Parathyroid adenoma (tissue), 2 donors: ENCODE measurements around the gene NTN5.
"Not testable (repeated sequence)": the region's sequence is repeated elsewhere in the genome, so short reads cannot be mapped to it uniquely, and the experiment has no call there.

Source experiments
- H2AFZ ChIP-seq: fragments of 300-600 bp; sonication (generic); one replicate; pipeline ENCODE4 v1.7.0; 2017; ENCODE audit warnings: antibody characterized with exemption, mild to moderate bottlenecking
- H3K27ac ChIP-seq: fragments of 300-600 bp; sonication (generic); one replicate; pipeline ENCODE4 v1.7.0; 2017
- H3K27me3 ChIP-seq: fragments of 300-600 bp; sonication (generic); one replicate; pipeline ENCODE4 v1.7.0; 2017; ENCODE audit warnings: low read length; ENCODE audit not compliant: control insufficient read depth, insufficient read depth
- H3K36me3 ChIP-seq: fragments of 300-600 bp; sonication (generic); one replicate; pipeline ENCODE4 v1.7.0; 2017; ENCODE audit warnings: low read length; ENCODE audit not compliant: control insufficient read depth, insufficient read depth
- H3K4me1 ChIP-seq: fragments of 300-600 bp; sonication (generic); one replicate; pipeline ENCODE4 v1.7.0; 2017; ENCODE audit warnings: control low read depth
- H3K4me2 ChIP-seq: fragments of 300-600 bp; sonication (generic); one replicate; pipeline ENCODE4 v1.7.0; 2017; ENCODE audit warnings: low read length
- H3K4me3 ChIP-seq: fragments of 300-600 bp; sonication (generic); one replicate; pipeline ENCODE4 v1.7.0; 2017; ENCODE audit warnings: low read depth, low read length
- H3K79me2 ChIP-seq: fragments of 300-600 bp; sonication (generic); one replicate; pipeline ENCODE4 v1.7.0; 2017; ENCODE audit warnings: control low read depth
- H3K9ac ChIP-seq: fragments of 300-600 bp; sonication (generic); one replicate; pipeline ENCODE4 v1.7.0; 2017; ENCODE audit warnings: mild to moderate bottlenecking
- H3K9me3 ChIP-seq: fragments of 300-600 bp; sonication (generic); one replicate; pipeline ENCODE4 v1.7.0; 2017; ENCODE audit warnings: low read length; ENCODE audit not compliant: control insufficient read depth
- TF ChIP-seq, protein P1 (sequence below): fragments of 300-600 bp; sonication (generic); IDR thresholded peaks from one replicate; pipeline ENCODE4 v1.7.0; 2017; ENCODE audit warnings: antibody characterized with exemption, mild to moderate bottlenecking
- donor health status: primary hyperparathyroidism.

Gene NTN5

DNA sequence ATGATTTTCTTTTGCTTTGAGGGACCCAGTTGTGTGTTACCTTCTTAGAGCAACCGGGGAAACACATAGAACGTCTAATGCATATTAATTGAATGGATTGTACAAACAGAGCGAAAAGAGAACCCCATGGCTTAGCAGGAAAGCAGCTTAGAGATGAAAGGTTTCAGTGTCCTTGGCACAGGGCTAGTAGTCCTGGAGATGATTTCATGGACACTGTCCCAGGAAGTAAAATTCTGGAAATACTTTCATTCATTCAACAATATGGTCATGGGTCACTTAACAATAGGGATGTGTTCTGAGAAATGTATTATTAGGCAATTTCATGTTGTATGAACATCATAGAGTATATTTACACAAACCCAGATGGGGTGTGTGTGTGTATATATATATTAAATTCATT, 13.3 kb upstream of the NTN5 start:
- no peak overlapping the region for H3K4me3 ChIP-seq
- H3K27me3 ChIP-seq = no peaks in the 10 kb centered on the region
- TF ChIP-seq, protein P1, sequence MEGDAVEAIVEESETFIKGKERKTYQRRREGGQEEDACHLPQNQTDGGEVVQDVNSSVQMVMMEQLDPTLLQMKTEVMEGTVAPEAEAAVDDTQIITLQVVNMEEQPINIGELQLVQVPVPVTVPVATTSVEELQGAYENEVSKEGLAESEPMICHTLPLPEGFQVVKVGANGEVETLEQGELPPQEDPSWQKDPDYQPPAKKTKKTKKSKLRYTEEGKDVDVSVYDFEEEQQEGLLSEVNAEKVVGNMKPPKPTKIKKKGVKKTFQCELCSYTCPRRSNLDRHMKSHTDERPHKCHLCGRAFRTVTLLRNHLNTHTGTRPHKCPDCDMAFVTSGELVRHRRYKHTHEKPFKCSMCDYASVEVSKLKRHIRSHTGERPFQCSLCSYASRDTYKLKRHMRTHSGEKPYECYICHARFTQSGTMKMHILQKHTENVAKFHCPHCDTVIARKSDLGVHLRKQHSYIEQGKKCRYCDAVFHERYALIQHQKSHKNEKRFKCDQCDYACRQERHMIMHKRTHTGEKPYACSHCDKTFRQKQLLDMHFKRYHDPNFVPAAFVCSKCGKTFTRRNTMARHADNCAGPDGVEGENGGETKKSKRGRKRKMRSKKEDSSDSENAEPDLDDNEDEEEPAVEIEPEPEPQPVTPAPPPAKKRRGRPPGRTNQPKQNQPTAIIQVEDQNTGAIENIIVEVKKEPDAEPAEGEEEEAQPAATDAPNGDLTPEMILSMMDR = no peak
- no peaks in the 10 kb centered on the region for H3K4me1 ChIP-seq
- no peak overlapping the region for H3K9ac ChIP-seq
- H2AFZ ChIP-seq = no peak overlapping the region
- no peak overlapping the region for H3K27ac ChIP-seq
- H3K36me3 ChIP-seq = no peaks in the 10 kb centered on the region
- no peaks in the 10 kb centered on the region for H3K79me2 ChIP-seq
- H3K9me3 ChIP-seq = no peaks in the 10 kb centered on the region
- no peak overlapping the region for H3K4me2 ChIP-seq

DNA sequence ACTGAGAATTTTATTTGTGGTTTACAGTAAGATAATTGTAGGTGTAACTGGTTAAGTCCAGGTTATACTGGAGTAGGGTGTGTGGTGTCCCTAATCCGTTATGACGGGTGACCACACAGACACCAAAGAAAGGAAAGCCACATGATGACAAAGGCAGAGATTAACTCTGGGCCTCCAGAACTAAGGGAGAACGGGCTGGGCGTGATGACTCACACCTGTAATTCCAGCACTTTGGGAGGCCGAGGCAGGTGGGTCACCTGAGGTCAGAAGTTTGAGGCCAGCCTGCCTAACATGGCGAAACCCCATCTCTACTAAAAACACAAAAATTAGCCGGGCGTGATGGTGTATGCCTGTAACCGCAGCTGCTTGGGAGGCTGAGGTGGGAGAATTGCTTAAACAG, 12.8 kb upstream of the NTN5 start:
- Histone ChIP-seq H3K36me3 (no peaks in the 10 kb centered on the region), H2AFZ (no peak overlapping the region), H3K4me2 (no peak overlapping the region), H3K79me2 (no peaks in the 10 kb centered on the region), H3K4me1 (no peaks in the 10 kb centered on the region), H3K27ac (no peak overlapping the region), H3K9me3 (no peaks in the 10 kb centered on the region), H3K4me3 (no peak overlapping the region), H3K9ac (no peak overlapping the region), H3K27me3 (no peaks in the 10 kb centered on the region)
- TF ChIP-seq, protein P1 = no peak

DNA sequence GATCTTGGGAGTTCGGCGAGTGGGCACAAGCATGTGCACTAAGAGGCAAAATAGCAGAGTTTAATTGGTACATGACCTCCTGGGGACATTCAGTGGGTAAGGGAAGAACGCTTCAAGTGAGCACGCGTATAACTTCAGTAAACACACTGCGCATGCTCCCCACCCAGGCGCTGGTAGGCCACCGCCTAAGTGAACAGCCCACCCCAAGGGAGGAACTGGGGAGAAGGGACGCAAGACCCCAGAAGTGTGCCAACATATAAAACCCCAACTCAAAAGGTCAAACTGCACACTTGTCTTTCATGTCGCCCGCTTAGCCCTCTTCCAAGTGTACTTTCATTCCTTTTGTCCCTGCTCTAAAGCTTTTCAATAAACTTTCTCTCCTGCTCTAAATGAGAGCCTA, 10.5 kb upstream of the NTN5 start:
- Histone ChIP-seq H3K4me3 (no peak overlapping the region), H3K36me3 (no peaks in the 10 kb centered on the region)

DNA sequence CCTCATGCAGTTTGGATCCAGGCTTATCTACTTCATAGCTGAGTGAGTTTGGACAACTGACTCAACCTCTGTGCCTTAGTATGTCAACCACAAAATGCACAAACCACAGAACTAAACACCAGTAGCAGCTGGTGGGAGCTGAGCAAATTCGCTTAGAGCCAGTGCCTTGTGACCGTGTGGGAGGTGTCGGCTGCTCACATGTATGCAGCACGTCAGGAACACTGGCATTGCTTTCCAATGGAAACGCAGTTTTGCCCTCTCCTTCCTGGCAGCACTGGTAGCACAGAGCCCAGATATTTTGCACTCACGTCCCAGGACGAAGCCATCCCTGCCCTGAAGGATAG, 8.3 kb upstream of the NTN5 start:
- Histone ChIP-seq H3K27ac (no peak overlapping the region), H3K9ac (no peak overlapping the region), H3K79me2 (no peaks in the 10 kb centered on the region), H3K4me3 (no peak overlapping the region), H3K36me3 (no peaks in the 10 kb centered on the region), H3K9me3 (no peaks in the 10 kb centered on the region), H2AFZ (no peak overlapping the region), H3K27me3 (no peaks in the 10 kb centered on the region), H3K4me1 (no peaks in the 10 kb centered on the region), H3K4me2 (no peak overlapping the region)
- TF ChIP-seq, protein P1 = no peak

More for the DNA sequence above, 10.5 kb upstream of the NTN5 start:
- TF ChIP-seq, protein P1 = no peak
- Histone ChIP-seq H2AFZ (no peak overlapping the region), H3K79me2 (no peaks in the 10 kb centered on the region), H3K9me3 (no peaks in the 10 kb centered on the region), H3K4me2 (no peak overlapping the region), H3K9ac (no peak overlapping the region), H3K27ac (no peak overlapping the region), H3K4me1 (no peaks in the 10 kb centered on the region), H3K27me3 (no peaks in the 10 kb centered on the region)

DNA sequence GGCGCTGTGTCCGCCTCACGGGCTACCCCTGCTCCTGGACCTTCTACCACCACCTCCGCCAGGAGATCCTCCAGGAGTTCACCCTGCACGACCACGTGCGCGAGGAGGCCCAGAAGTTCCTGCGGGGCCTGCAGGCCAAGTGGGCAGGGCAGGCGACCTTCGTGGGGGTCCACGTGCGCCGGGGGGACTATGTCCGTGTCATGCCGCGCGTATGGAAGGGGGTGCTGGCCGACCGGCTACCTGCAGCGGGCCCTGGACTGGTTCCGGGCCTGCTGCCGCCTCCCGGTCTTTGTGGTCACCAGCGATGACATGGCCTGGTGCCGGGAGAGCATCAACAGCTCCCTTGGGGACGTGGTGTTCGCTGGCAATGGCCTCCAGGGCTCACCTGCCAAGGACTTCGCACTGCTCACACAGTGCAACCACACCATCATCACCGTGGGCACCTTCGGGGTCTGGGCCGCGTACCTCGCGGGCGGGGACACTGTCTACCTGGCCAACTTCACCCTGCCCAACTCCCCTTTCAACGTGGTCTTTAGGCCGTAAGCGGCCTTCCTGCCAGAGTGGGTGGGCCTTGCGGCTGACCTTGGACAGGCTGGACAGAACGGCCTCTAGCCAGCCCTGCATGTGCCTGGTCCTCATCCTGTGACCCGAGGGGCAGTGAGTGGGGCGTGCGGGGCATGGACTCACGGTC, 7.8 kb upstream of the NTN5 start:
- Histone ChIP-seq H3K79me2 (no peaks in the 10 kb centered on the region), H3K27me3 (no peaks in the 10 kb centered on the region), H3K4me2 (no peak overlapping the region), H3K4me1 (no peaks in the 10 kb centered on the region), H2AFZ (no peak overlapping the region), H3K27ac (no peak overlapping the region), H3K36me3 (no peaks in the 10 kb centered on the region), H3K9ac (no peak overlapping the region), H3K4me3 (no peak overlapping the region), H3K9me3 (no peaks in the 10 kb centered on the region)
- TF ChIP-seq, protein P1 = no peak

DNA sequence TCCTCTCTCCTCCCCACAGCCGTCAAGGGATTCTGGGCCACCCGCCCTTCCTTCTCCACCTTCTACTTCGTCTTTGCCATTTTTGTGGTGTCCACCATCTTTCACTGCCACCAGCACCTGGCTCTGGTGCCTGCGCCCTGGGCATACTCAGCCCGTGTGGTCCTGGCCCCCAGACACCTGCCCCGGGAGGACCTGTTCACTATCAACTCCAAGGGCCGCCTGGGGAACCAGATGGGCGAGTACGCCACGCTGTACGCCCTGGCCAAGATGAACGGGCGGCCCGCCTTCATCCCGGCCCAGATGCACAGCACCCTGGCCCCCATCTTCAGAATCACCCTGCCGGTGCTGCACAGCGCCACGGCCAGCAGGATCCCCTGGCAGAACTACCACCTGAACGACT, 7.2 kb upstream of the NTN5 start:
- H3K27me3 ChIP-seq, H3K36me3 ChIP-seq, H3K4me1 ChIP-seq, H3K4me3 ChIP-seq, H3K79me2 ChIP-seq, H3K9me3 ChIP-seq, H3K9ac ChIP-seq, H2AFZ ChIP-seq, H3K27ac ChIP-seq, H3K4me2 ChIP-seq: not testable (repeated sequence)
